Mesothelial cell of epicardium (in vitro differentiated cells): ENCODE results near the gene LMNA. TPM values are rescaled to one million over a fixed set of nuclear protein-coding genes. Genes with fewer than 3 reads are reported as not detected.
"Not testable (repeated sequence)": the region's sequence is repeated elsewhere in the genome, so short reads cannot be mapped to it uniquely, and the experiment has no call there.

ENCODE experiments used
- DNase-seq, 2 experiments: peaks; one replicate each; pipeline ENCODE4 v3.0.0; 2021; ENCODE audit warnings: low spot score in 2 of 2; ENCODE audit not compliant: unreplicated experiment in 2 of 2
- H3K27ac Mint-ChIP-seq: 2 replicates; pipeline ENCODE4 v1.8.0; 2021; ENCODE audit warnings: mixed read lengths
- H3K27me3 Mint-ChIP-seq: 2 replicates; pipeline ENCODE4 v1.8.0; 2021; ENCODE audit warnings: low read depth, mixed read lengths
- H3K36me3 Mint-ChIP-seq: 2 replicates; pipeline ENCODE4 v1.8.0; 2021; ENCODE audit warnings: mixed read lengths
- H3K4me1 Mint-ChIP-seq: 2 replicates; pipeline ENCODE4 v1.8.0; 2021; ENCODE audit warnings: mixed read lengths
- H3K4me3 Mint-ChIP-seq: 2 replicates; pipeline ENCODE4 v1.8.0; 2021; ENCODE audit warnings: mild to moderate bottlenecking, moderate library complexity, mixed read lengths
- H3K9me3 Mint-ChIP-seq: 2 replicates; pipeline ENCODE4 v1.8.0; 2021; ENCODE audit warnings: mixed read lengths
- total RNA-seq: library from RNA; stranded (reverse); gene quantifications from 3 replicates; pipeline ENCODE4 v1.2.1, GENCODE V29; 2021

The LMNA gene
- total RNA-seq, 1 donor from 2014 or later, result 96.9 TPM

GRCh38 chr1:156186347-156187177 is 72.1 kb downstream of the LMNA start:
- DNase-seq, H3K36me3 Mint-ChIP-seq, H3K27me3 Mint-ChIP-seq, H3K4me3 Mint-ChIP-seq, H3K27ac Mint-ChIP-seq: not testable (repeated sequence)
- H3K9me3 Mint-ChIP-seq, result peaks cover 27% of the 10 kb centered on the region
- H3K4me1 Mint-ChIP-seq, result peaks cover 11% of the 10 kb centered on the region

Other genes with a start within 250 kb of the LMNA start
- gene RIT1, start 203.4 kb upstream of the LMNA start, total RNA-seq, result 34.3 to 37.0 TPM (median 35.5 TPM) in 3 replicates
- gene KHDC4, start 180.3 kb upstream of the LMNA start, total RNA-seq, result 70.1 to 74.1 TPM (median 73.2 TPM) in 3 replicates
- not detected in 3 replicates for gene RXFP4, start 173.1 kb upstream of the LMNA start, total RNA-seq
- 103 to 111 TPM (median 110 TPM) in 3 replicates for gene ARHGEF2, start 136.2 kb upstream of the LMNA start, total RNA-seq
- gene SSR2, start 93.8 kb upstream of the LMNA start, total RNA-seq, result 282 to 298 TPM (median 297 TPM) in 3 replicates
- 61.2 to 66.7 TPM (median 61.9 TPM) in 3 replicates for gene UBQLN4, start 60.9 kb upstream of the LMNA start, total RNA-seq
- gene LAMTOR2, start 59.9 kb upstream of the LMNA start, total RNA-seq, result 39.2 to 43.4 TPM (median 39.5 TPM) in 3 replicates
- gene RAB25, start 53.6 kb upstream of the LMNA start, total RNA-seq, result 51.1 to 52.6 TPM (median 51.2 TPM) in 3 replicates
- gene MEX3A, start 32.2 kb upstream of the LMNA start, total RNA-seq, result 107 to 112 TPM (median 112 TPM) in 3 replicates
- gene SEMA4A, start 38.9 kb downstream of the LMNA start, total RNA-seq, result 18.7 to 21.0 TPM (median 19.8 TPM) in 3 replicates
- gene SLC25A44, start 79.4 kb downstream of the LMNA start, total RNA-seq, result 15.4 to 18.7 TPM (median 18.4 TPM) in 3 replicates
- 73.4 to 74.8 TPM (median 74.6 TPM) in 3 replicates for gene PMF1, start 98.3 kb downstream of the LMNA start, total RNA-seq
- 5.8 to 7.3 TPM (median 6.8 TPM) in 3 replicates for gene BGLAP, start 127.5 kb downstream of the LMNA start, total RNA-seq
- 30.1 to 32.0 TPM (median 30.7 TPM) in 3 replicates for gene PAQR6, start 133.3 kb downstream of the LMNA start, total RNA-seq
- gene SMG5, start 168.1 kb downstream of the LMNA start, total RNA-seq, result 99.8 to 105 TPM (median 103 TPM) in 3 replicates
- 5.7 to 6.9 TPM (median 6.1 TPM) in 3 replicates for gene TMEM79, start 169.6 kb downstream of the LMNA start, total RNA-seq
- 60.2 to 64.2 TPM (median 63.2 TPM) in 3 replicates for gene GLMP, start 181.0 kb downstream of the LMNA start, total RNA-seq
- 0.42 TPM in 1 of 3 replicates, not detected in the others for gene VHLL, start 184.6 kb downstream of the LMNA start, total RNA-seq
- gene CCT3, start 223.6 kb downstream of the LMNA start, total RNA-seq, result 174 to 190 TPM (median 186 TPM) in 3 replicates
- gene TSACC, start 223.8 kb downstream of the LMNA start, total RNA-seq, result not detected in 3 replicates